Stomach (tissue), 4 donors: Measurements from ENCODE around the gene CFAP20.

Experiments used
- CTCF ChIP-seq, 7 experiments: fragments of 450-650 bp in 4 of 7; fragments of 200-600 bp in 3 of 7; sonication (generic) in 3 of 7; IDR thresholded peaks; one replicate each; pipeline ENCODE4 v1.5.1; 2016 to 2019; ENCODE audit warnings: antibody characterized with exemption in 7 of 7, control low read depth in 2 of 7, mild to moderate bottlenecking in 1 of 7
- POLR2A ChIP-seq, 4 donors: fragments of 450-650 bp; IDR thresholded peaks; one replicate each; pipeline ENCODE4 v1.6.1; 2016; ENCODE audit warnings: antibody characterized with exemption in 4 of 4, control low read depth in 2 of 4, mild to moderate bottlenecking in 1 of 4, moderate library complexity in 1 of 4
- POLR2AphosphoS5 ChIP-seq, 3 donors: sonication (generic); formaldehyde crosslinking; IDR thresholded peaks; one replicate each; pipeline ENCODE4 v1.6.1; 2016; ENCODE audit warnings: antibody characterized with exemption in 3 of 3

DNA sequence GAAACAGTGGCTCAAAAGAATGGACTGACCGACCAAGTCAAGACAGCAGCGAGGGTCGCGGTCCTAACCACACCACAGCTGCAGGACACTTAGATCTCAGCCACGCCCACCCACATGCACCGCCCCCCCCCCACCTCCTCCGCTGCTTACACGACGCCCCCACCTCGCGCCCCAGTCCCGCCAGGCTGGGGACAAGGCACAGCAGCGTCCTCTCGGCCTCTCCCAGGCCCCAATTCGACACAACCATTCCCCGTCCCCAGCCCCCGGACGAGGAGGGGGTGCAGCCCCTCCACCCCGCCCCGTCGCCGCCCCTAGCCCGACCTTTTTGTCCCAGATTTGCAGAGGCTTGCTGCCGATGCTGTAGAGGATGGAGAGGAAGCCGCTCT, 477 bp downstream of the CFAP20 start:
- TF ChIP-seq POLR2AphosphoS5 (IDR thresholded peaks at IDR 0.05) (no peak), CTCF (IDR thresholded peaks at IDR 0.05) (no peak), POLR2A (IDR thresholded peaks at IDR 0.05) (no peak)
